NCI-H2081 (cell line): ENCODE data around the gene RELN.

Source experiments
- DNase-seq, 2 experiments: peaks; one replicate each; lab custom pipeline; 2025; lab: John Stamatoyannopoulos, UW

Gene RELN

GRCh38 chr7:103632005-103632639, 357.3 kb downstream of the RELN start:
- DNase-seq = no peak

- no peak for DNase-seq
Measured at GRCh38 chr7:103630318-103630717, 359.1 kb downstream of the RELN start.

GRCh38 chr7:103628742-103629141, 360.7 kb downstream of the RELN start:
- no peak for DNase-seq

- no peak for DNase-seq
Measured at GRCh38 chr7:103626776-103627175, 362.7 kb downstream of the RELN start.

- no peak for DNase-seq
Measured at GRCh38 chr7:103622274-103622673, 367.2 kb downstream of the RELN start.

- peak; percentile 1 to 24 for DNase-seq
Measured at GRCh38 chr7:103613655-103614642, 375.5 kb downstream of the RELN start.

- no peak for DNase-seq
Measured at GRCh38 chr7:103609778-103610177, 379.7 kb downstream of the RELN start.

GRCh38 chr7:103605640-103606039, 383.8 kb downstream of the RELN start:
- no peak for DNase-seq

- no peak for DNase-seq
Measured at GRCh38 chr7:103598326-103598905, 391.0 kb downstream of the RELN start.

- no peak for DNase-seq
Measured at GRCh38 chr7:103597606-103598005, 391.9 kb downstream of the RELN start.

- DNase-seq = no peak
Measured at GRCh38 chr7:103594186-103594585, 395.3 kb downstream of the RELN start.

- no peak for DNase-seq
Measured at GRCh38 chr7:103593691-103594090, 395.8 kb downstream of the RELN start.

GRCh38 chr7:103592844-103593243, 396.6 kb downstream of the RELN start:
- peak in 1 of 2 experiments; percentile 15 for DNase-seq

- DNase-seq = no peak
Measured at GRCh38 chr7:103592187-103592586, 397.3 kb downstream of the RELN start.

GRCh38 chr7:103580031-103580430, 409.4 kb downstream of the RELN start:
- no peak for DNase-seq

- DNase-seq = no peak
Measured at GRCh38 chr7:103577059-103577458, 412.4 kb downstream of the RELN start.

- DNase-seq = no peak
Measured at GRCh38 chr7:103576641-103577040, 412.8 kb downstream of the RELN start.

- no peak for DNase-seq
Measured at GRCh38 chr7:103574576-103574975, 414.9 kb downstream of the RELN start.

GRCh38 chr7:103573479-103574058, 415.9 kb downstream of the RELN start:
- peak; percentile 51 to 57 for DNase-seq

- DNase-seq = no peak
Measured at GRCh38 chr7:103571586-103571985, 417.9 kb downstream of the RELN start.

GRCh38 chr7:103569621-103570305, 419.7 kb downstream of the RELN start:
- no peak for DNase-seq

GRCh38 chr7:103564416-103564815, 425.0 kb downstream of the RELN start:
- DNase-seq = no peak
